GM21825 (cell line): ENCODE measurements around the gene ARAF.
"Not testable (repeated sequence)": the region's sequence is repeated elsewhere in the genome, so short reads cannot be mapped to it uniquely, and the experiment has no call there.

Source experiments
- ATAC-seq: cut with Tn5 transposase; IDR thresholded peaks from one replicate; pipeline ENCODE4 v1.9.1; 2021; ENCODE audit warnings: mild to moderate bottlenecking, moderate library complexity; ENCODE audit not compliant: unreplicated experiment

ARAF gene

GRCh38 chrX:47584714-47585113 lies 23.7 kb downstream of the ARAF start:
- ATAC-seq: no peak

- ATAC-seq: no peak
These were observed 24.3 kb downstream of the ARAF start for GRCh38 chrX:47585273-47585672.

- no peak for ATAC-seq
These were observed 25.2 kb downstream of the ARAF start for GRCh38 chrX:47586043-47586787.

GRCh38 chrX:47587091-47587891 lies 26.3 kb downstream of the ARAF start:
- no peak for ATAC-seq

DNA sequence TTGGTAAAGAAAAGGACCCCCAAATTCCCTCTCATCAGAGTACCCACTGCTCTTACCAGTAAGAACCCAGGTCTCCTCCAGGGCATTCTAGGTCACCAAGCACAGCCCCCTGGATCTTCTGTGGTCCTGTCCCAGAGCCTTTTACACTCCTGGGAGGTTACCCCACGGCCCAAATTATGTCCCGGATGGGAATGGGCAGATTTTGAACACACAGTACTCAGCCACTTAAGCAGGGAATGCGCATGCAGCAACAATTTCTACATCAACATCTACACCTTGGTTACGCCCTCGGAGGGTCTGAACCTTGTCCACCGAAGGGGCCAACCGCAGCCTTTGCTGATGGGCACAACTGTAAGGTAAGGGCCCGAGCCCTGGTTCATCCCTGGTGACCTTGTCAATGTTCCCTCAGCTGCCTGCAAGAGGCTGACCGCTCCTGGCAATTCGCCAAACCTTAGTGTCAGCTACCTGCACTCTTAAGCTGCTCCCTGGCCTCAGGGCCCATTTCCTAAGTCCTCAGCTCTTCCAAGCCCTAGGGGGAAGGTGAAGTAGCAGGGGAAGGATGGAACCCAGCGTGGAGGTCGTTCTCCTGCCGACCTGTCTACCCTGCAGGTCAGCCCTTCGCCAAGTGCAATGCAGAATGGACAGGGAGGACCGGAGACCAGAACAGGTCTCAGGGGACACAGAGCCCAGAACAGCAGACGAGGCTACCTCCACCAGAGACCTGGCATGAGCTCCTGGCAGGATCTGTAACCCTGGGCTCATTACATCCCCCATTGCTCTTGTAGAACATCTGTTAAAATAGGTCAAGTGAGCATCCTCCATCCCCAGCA lies 27.1 kb downstream of the ARAF start:
- ATAC-seq: no peak

DNA sequence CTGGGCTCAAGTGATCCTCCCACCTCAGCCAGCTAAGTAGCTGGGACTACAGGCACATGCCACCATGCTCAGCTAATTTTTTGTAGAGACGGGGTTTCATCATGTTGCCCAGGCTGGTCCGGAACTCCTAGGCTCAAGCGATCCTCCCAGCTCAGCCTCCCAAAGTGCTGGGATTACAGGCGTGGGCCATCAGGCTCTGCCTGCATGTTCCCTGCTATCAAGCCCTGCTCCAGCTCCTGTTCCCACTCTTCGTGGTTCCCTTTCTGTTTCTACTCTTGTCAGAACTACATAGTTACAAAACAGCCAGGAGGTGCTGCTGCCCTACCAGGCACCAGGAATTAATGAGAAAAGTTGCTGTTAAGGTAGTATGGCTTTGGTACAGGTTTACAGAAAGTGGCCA lies 30.0 kb downstream of the ARAF start:
- no peak for ATAC-seq

- no peak for ATAC-seq
These were observed 32.5 kb downstream of the ARAF start for GRCh38 chrX:47593522-47593921.

GRCh38 chrX:47595716-47596251 lies 34.8 kb downstream of the ARAF start:
- no peak for ATAC-seq

- no peak for ATAC-seq
These were observed 35.3 kb downstream of the ARAF start for GRCh38 chrX:47596256-47596655.

- no peak for ATAC-seq
These were observed 36.2 kb downstream of the ARAF start for GRCh38 chrX:47597222-47597621.

DNA sequence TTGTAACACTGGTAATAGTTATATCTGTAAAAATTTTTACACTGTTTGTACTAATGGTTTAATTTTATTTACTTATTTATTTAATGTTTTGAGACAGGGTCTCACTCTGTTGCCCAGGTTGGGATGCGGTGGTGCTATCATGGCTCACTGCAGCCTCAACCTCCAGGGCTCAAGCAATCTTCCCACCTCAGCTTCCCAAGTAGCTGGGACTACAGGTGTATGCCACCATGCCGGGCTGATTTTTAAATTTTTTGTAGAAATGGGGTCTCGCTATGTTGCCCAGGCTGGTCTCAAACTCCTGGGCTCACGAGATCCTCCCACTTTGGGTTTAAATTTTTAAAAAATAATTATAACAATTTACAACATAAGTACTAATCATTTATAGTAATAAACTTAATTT lies 42.1 kb downstream of the ARAF start:
- ATAC-seq: not testable (repeated sequence)

DNA sequence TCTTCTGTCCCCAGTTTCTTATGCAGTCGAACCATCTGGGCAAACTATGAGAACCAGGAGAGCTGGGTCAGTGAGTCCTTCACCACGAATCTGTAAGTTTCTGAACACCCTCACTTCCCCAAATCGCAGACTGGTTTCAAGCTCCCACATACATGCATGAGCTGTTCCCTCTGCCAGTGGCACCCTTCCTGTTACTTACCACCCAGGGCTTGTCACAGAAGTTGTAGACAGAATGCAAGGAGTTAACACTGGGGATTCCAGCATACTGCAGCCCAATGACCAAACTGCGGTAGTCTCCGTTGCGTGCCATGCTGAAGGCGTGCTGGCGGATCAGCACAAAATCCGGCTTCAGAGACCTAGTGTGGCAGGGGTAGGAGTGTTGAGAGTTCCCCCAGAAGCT lies 44.0 kb downstream of the ARAF start:
- ATAC-seq: no peak

DNA sequence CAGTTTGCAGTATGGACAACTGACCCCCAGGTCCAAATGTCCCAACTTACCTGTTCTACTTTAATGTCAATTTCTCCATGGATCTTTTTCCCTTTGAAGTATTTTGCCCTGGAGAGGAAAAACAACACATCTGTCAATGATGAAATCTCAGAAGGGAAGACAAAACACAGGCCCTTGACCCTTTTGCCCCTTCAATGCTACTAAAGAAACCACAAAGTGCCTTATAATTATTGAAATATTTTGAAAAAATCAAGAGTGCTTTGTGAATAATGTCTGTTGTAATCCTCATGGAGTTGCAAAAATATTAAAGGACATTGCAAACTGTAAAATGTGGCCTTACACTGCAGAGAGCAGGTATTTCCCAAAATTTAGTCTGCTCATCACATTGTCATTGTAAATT lies 46.1 kb downstream of the ARAF start:
- ATAC-seq: no peak

GRCh38 chrX:47608130-47608810 lies 47.3 kb downstream of the ARAF start:
- ATAC-seq: no peak

DNA sequence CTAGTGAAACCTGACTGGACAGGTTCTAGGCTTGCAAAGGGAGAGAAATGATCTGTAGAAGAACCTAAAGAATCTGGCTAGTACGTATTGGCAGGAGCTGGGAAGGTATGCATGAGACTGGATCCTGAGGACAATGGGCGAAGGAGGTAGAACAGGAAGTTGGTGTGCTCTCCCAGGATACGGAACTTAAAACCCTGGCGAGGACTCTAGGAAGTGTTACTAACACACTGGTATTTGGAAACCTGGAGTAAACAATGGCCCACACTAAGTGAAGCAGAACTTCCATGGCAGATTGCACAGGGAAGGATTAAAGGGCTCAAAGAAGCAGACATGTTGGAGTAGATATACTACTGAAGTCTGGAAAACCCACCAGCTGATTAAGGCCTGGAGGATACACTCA lies 49.5 kb downstream of the ARAF start:
- no peak for ATAC-seq

- no peak for ATAC-seq
These were observed 50.5 kb downstream of the ARAF start for GRCh38 chrX:47611489-47611888.

DNA sequence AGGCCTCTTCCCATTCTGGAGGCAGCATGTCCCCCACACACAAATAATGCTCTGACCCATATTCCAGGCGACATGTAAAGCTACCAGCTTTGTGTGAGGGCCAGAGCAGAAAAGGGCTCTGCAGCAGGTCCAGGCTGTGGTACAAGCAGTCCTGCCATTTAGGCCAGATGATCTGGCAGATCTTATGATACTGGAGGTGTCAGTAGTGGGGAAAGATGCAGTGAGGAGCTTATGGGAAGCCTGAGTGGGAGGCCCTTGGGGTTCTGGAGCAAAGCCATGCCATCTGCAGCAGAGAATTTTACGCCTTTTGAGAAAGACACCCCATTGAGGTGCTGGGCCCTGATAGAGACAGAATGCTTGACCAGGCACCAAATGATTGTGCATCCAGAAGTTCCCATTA lies 50.9 kb downstream of the ARAF start:
- ATAC-seq: no peak

- ATAC-seq: no peak
These were observed 51.4 kb downstream of the ARAF start for GRCh38 chrX:47612418-47612817.

GRCh38 chrX:47613082-47613481 lies 52.1 kb downstream of the ARAF start:
- ATAC-seq: no peak

GRCh38 chrX:47614618-47615017 lies 53.6 kb downstream of the ARAF start:
- ATAC-seq: no peak
